Activated CD4-positive, alpha-beta memory T cell treated with anti-CD3 and anti-CD28 coated beads for 36 hours (primary cell): ENCODE measurements around the gene DACT2. TPM values are rescaled to one million over a fixed set of nuclear protein-coding genes. Genes with fewer than 3 reads are reported as not detected.
"Not testable (repeated sequence)": the region's sequence is repeated elsewhere in the genome, so short reads cannot be mapped to it uniquely, and the experiment has no call there.

Experiments used
- CTCF ChIA-PET: fragments of 350-600 bp; sonication (Branson Sonifier 250); formaldehyde crosslinking; loops from one replicate; lab custom pipeline; 2021; ENCODE audit warnings: antibody characterized with exemption, inconsistent platforms; lab: Charles Lee
- POLR2A ChIA-PET: fragments of 350-600 bp; sonication (Branson Sonifier 250); formaldehyde crosslinking; loops from one replicate; lab custom pipeline; 2021; ENCODE audit warnings: antibody characterized with exemption; lab: Charles Lee
- DNase-seq: peaks from one replicate; pipeline ENCODE4 v3.0.0-alpha.2; 2020
- H3K27ac Mint-ChIP-seq: one replicate; pipeline ENCODE4 v1.8.0; 2021; ENCODE audit warnings: mixed read lengths
- H3K27me3 Mint-ChIP-seq: one replicate; pipeline ENCODE4 v1.8.0; 2021; ENCODE audit warnings: mixed read lengths
- H3K36me3 Mint-ChIP-seq: one replicate; pipeline ENCODE4 v1.8.0; 2021; ENCODE audit warnings: mixed read lengths
- H3K4me1 Mint-ChIP-seq: one replicate; pipeline ENCODE4 v1.8.0; 2021; ENCODE audit warnings: low read depth, mixed read lengths
- H3K4me3 Mint-ChIP-seq: one replicate; pipeline ENCODE4 v1.8.0; 2021; ENCODE audit warnings: mild to moderate bottlenecking, mixed read lengths
- H3K9me3 Mint-ChIP-seq: one replicate; pipeline ENCODE4 v1.8.0; 2021; ENCODE audit warnings: mixed read lengths
- intact Hi-C: fragments of 100-400 bp; cut with micrococcal nuclease; formaldehyde crosslinking; loops from one replicate; pipeline ENCODE4 v1.15.1; 2023
- total RNA-seq, 2 experiments: library from RNA; stranded (reverse); gene quantifications; one replicate each; pipeline ENCODE4 v1.2.3, GENCODE V29; 2021

The DACT2 gene
- total RNA-seq, 2 experiments from 2014 or later = not detected

DNA sequence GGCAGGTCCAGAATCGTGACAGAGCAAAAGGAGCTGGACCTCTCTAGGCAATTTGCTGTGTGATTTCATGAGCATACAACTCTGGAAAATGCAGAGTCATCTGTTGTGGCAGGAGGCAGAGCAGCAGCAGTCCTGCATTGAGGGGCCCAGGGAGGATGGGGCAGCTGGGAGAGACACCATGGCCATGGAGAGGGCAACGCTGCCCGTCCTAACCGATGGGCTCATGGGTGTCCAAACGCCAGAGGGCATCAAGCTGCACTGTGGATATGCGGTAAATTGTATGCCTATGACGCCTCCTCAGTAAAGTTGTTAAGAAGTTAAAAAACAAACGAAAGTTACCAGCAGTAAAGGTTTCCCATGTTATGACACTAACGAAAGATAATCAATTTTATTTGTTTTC is 42.2 kb upstream of the DACT2 start:
- Mint-ChIP-seq H3K4me1 (no peaks in the 10 kb centered on the region), H3K27ac (no peak overlapping the region), H3K36me3 (no peaks in the 10 kb centered on the region), H3K27me3 (peaks cover 6% of the 10 kb centered on the region), H3K9me3 (no peaks in the 10 kb centered on the region), H3K4me3 (no peak overlapping the region)
- intact Hi-C loops = no loop called here
- ChIA-PET POLR2A (no interaction called here), CTCF (no interaction called here)
- DNase-seq = no peak

DNA sequence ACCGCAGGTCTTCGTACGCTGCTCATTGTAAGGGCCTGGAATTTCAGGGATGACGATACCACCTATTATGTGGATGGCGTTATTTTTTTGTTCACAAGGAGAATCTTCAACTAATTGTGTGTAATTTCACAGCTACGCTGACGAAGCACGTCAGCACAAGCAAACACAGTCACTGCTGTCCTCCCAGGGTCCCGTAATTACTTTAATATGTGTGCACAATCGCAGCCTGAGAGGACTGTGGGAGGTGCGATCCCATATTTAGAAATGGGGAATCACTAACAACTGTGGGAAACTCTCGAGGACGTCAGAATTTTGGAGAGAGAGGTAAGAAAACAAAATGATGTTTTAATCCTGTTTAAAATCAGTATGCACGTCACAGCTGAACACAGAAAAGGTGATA is 40.2 kb upstream of the DACT2 start:
- ChIA-PET POLR2A (no interaction called here), CTCF (no interaction called here)
- H3K4me3 Mint-ChIP-seq = no peak overlapping the region
- H3K9me3 Mint-ChIP-seq = no peaks in the 10 kb centered on the region
- H3K36me3 Mint-ChIP-seq = no peaks in the 10 kb centered on the region
- no peak overlapping the region for H3K27ac Mint-ChIP-seq
- intact Hi-C loops = no loop called here
- H3K4me1 Mint-ChIP-seq = no peaks in the 10 kb centered on the region
- H3K27me3 Mint-ChIP-seq = peaks cover 8% of the 10 kb centered on the region
- no peak for DNase-seq

DNA sequence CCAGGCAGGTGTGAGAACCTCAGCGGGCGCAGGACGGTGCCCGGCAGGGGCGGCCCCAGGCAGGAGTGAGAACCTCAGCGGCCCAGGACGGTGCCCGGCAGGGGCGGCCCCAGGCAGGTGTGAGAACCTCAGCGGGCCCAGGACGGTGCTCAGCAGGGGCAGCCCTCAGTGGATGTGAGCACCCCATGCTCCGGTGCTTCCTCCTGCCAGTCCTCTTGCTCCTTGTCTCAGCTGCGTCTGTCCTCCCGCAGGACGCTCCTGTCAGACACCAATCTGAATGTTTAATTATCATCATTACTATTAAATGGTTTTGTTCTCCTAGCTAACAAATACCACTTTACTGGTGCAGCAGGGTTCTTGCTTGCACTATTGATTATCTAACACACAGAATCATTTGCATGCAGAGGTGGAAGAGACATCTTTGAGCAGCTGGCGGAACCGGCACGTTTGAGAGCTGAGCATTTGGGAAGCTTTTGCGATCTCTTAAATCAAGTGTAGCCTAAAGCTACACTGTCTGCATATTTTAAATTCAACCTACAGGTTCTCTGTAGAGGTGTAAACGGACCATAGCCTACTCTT is 39.4 kb upstream of the DACT2 start:
- DNase-seq = no peak
- Mint-ChIP-seq H3K4me3 (no peak overlapping the region), H3K9me3 (no peaks in the 10 kb centered on the region), H3K27me3 (peaks cover 8% of the 10 kb centered on the region), H3K36me3 (no peaks in the 10 kb centered on the region), H3K4me1 (no peaks in the 10 kb centered on the region), H3K27ac (no peak overlapping the region)
- ChIA-PET CTCF (no interaction called here), POLR2A (no interaction called here)
- intact Hi-C loops = no loop called here

DNA sequence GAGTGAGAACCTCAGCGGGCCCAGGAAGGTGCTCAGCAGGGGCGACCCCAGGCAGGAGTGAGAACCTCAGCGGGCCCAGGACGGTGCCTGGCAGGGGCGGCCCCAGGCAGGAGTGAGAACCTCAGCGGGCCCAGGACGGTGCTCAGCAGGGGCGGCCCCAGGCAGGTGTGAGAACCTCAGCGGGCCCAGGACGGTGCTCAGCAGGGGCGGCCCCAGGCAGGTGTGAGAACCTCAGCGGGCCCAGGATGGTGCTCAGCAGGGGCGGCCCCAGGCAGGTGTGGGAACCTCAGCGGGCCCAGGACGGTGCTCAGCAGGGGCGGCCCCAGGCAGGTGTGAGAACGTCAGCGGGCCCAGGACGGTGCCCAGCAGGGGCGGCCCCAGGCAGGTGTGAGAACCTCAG is 37.3 kb upstream of the DACT2 start:
- H3K9me3 Mint-ChIP-seq, DNase-seq, H3K36me3 Mint-ChIP-seq, H3K4me3 Mint-ChIP-seq, H3K27ac Mint-ChIP-seq, H3K27me3 Mint-ChIP-seq, CTCF ChIA-PET, intact Hi-C loops, H3K4me1 Mint-ChIP-seq, POLR2A ChIA-PET: not testable (repeated sequence)

DNA sequence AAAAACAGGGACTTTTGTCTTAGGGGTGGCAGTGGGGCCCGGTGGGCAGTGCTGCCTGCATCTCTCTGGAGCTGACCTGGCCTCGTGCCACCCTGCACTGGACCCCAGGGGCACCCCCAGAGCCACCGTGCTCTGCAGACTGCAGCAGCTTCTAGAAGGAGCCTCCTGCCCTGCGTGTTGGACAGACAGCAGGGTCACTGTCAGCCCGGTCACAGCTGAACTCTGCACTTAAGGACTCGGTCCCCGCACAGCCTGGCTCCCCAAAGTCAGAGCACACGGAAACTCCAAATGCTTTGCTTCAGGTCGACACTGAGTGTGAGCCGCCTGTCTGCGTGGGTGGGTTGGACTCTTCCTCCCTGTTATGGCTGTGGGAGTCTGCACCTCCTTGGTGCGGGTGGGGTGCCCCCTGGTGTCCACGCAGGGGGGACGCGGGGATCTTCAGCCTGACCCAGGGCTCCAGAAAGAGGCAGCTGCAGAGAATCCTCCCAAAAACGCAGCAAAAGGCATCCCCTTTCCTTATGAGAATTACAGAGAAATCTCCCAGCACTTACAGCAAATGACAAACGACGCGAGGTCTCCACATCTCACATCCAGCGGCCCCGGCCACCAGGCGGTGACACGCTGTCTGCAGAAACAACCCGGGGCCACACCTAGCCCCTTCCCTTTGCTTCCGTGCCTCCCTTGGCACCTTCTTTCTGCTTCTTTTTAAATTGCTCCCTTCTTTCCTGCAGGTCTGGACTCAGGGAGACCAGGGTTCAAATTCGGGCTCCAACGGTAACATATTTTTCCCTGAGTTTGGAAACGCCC is 36.3 kb upstream of the DACT2 start:
- Mint-ChIP-seq H3K4me1 (no peaks in the 10 kb centered on the region), H3K4me3 (no peak overlapping the region), H3K27ac (no peak overlapping the region), H3K36me3 (no peaks in the 10 kb centered on the region), H3K9me3 (no peaks in the 10 kb centered on the region), H3K27me3 (peaks cover 8% of the 10 kb centered on the region)
- ChIA-PET CTCF (interaction anchor here (0.8 to 1.2 kb wide), 2 partner anchors 14 to 131 kb away, joined by 3 read pairs; no protein-coding TSS in a partner anchor), POLR2A (no interaction called here)
- intact Hi-C loops = no loop called here
- DNase-seq = peak; percentile 47

DNA sequence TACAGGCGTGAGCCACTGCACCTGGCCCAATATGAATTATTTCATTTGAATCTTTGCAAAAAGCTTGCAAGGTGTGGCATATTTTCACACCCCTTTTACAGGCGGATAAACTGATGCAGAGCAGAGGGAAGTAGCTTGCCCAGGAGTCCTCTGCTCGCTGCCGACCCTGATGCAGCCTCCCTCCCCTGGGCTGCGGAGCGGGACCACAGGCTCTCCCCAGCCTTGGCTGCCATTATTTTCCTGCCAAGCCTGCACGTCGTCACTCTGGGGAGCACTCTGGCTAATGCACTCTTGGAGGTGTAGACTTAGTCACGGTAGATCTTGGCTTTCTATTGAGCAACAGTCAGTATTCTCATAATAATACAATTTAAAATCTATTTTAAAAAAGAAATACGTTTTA is 34.8 kb upstream of the DACT2 start:
- Mint-ChIP-seq H3K4me3 (no peak overlapping the region), H3K27me3 (peaks cover 9% of the 10 kb centered on the region), H3K36me3 (no peaks in the 10 kb centered on the region), H3K9me3 (peaks cover 9% of the 10 kb centered on the region), H3K4me1 (peaks cover 5% of the 10 kb centered on the region), H3K27ac (no peak overlapping the region)
- DNase-seq = no peak
- intact Hi-C loops = loop anchor here (5.0 kb wide), 1 partner anchor 67 kb away; no protein-coding TSS in a partner anchor
- ChIA-PET POLR2A (no interaction called here), CTCF (interaction anchor here (1.2 kb wide), 1 partner anchor 16 kb away, joined by 3 read pairs; no protein-coding TSS in a partner anchor)

DNA sequence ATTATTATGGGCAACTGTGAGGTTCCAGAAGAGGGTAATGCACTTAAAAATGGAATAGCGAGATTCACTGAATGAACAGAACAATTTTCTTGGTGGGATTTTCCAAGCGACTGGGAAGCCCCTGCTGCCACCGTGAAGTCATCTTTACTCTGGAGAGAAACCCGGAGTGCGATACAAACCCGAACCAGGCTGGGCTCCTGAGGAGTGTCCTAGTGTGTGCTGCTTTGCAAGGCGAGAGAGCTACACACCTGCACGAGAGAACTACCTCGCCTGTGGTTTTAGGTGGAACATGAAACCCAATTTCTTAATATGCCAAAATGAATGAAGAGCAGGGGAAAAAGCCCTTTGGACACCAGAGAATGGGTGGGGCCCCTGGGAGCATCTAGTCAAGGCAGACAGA is 33.5 kb upstream of the DACT2 start:
- Mint-ChIP-seq H3K4me3 (no peak overlapping the region), H3K9me3 (peaks cover 9% of the 10 kb centered on the region), H3K4me1 (peaks cover 5% of the 10 kb centered on the region), H3K36me3 (no peaks in the 10 kb centered on the region), H3K27me3 (peaks cover 8% of the 10 kb centered on the region), H3K27ac (no peak overlapping the region)
- ChIA-PET CTCF (no interaction called here), POLR2A (no interaction called here)
- intact Hi-C loops = loop anchor here (5.0 kb wide), 1 partner anchor 66 kb away; no protein-coding TSS in a partner anchor
- DNase-seq = no peak

DNA sequence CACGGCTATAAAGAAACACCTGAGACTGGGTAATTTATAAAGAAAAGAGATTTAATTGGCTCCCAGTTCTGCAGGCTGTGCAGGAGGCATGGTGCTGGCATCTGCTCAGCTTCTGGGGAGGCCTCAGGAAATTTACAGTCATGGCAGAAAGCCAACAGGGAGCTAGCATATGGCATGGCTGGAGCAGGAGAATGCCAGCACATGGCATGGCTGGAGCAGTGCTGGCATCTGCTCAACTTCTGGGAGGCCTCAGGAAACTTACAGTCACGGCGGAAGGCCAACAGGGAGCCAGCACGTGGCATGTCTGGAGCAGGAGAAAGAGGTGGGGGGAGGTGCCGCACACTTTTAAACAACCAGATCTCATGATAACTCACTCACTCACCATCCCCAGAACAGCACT is 32.5 kb upstream of the DACT2 start:
- Mint-ChIP-seq H3K27ac (no peak overlapping the region), H3K4me3 (no peak overlapping the region), H3K36me3 (no peaks in the 10 kb centered on the region), H3K27me3 (peaks cover 12% of the 10 kb centered on the region), H3K4me1 (peaks cover 5% of the 10 kb centered on the region), H3K9me3 (peaks cover 9% of the 10 kb centered on the region)
- POLR2A ChIA-PET = no interaction called here
- CTCF ChIA-PET = no interaction called here
- intact Hi-C loops = loop anchor here (5.0 kb wide), 1 partner anchor 65 kb away; no protein-coding TSS in a partner anchor
- DNase-seq = no peak

DNA sequence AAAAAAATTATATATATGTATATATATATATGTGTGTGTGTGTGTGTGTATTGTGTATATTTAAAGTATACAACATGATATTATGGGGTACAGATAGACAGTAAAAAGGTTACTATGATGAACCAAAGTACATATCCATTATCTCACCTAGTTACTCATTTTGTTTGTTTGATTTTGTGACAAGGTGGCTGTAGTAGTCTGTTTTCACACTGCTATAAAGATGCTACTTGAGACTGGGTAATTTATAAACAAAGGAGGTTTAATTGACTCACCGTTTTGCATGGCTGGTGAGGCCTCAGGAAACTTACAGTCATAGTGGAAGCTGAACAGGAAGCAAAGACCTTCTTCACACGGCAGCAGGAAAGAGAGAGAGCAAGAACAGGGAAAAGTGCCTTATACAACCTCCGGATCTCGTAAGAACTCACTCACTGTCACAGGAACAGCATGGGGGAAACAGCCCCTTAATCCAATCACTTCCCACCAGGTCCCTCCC is 30.2 kb upstream of the DACT2 start:
- CTCF ChIA-PET = no interaction called here
- H3K9me3 Mint-ChIP-seq = peaks cover 9% of the 10 kb centered on the region
- POLR2A ChIA-PET = no interaction called here
- H3K27ac Mint-ChIP-seq = no peak overlapping the region
- no peaks in the 10 kb centered on the region for H3K36me3 Mint-ChIP-seq
- H3K4me3 Mint-ChIP-seq = no peak overlapping the region
- no peak for DNase-seq
- H3K27me3 Mint-ChIP-seq = peaks cover 20% of the 10 kb centered on the region
- intact Hi-C loops = loop anchor here (5.0 kb wide), 1 partner anchor 62 kb away; no protein-coding TSS in a partner anchor
- peaks cover 5% of the 10 kb centered on the region for H3K4me1 Mint-ChIP-seq

- intact Hi-C loops = no loop called here
- peaks cover 9% of the 10 kb centered on the region for H3K9me3 Mint-ChIP-seq
- POLR2A ChIA-PET = no interaction called here
- peaks cover 23% of the 10 kb centered on the region for H3K27me3 Mint-ChIP-seq
- no peak overlapping the region for H3K27ac Mint-ChIP-seq
- H3K36me3 Mint-ChIP-seq = no peaks in the 10 kb centered on the region
- no peak for DNase-seq
- peaks cover 5% of the 10 kb centered on the region for H3K4me1 Mint-ChIP-seq
- CTCF ChIA-PET = no interaction called here
- H3K4me3 Mint-ChIP-seq = no peak overlapping the region
Measured at GRCh38 chr6:168348186-168348585, 28.6 kb upstream of the DACT2 start.

- peaks cover 23% of the 10 kb centered on the region for H3K27me3 Mint-ChIP-seq
- intact Hi-C loops = no loop called here
- ChIA-PET POLR2A (no interaction called here), CTCF (no interaction called here)
- no peak overlapping the region for H3K4me3 Mint-ChIP-seq
- H3K4me1 Mint-ChIP-seq = peaks cover 5% of the 10 kb centered on the region
- peaks cover 9% of the 10 kb centered on the region for H3K9me3 Mint-ChIP-seq
- no peaks in the 10 kb centered on the region for H3K36me3 Mint-ChIP-seq
- DNase-seq = no peak
- no peak overlapping the region for H3K27ac Mint-ChIP-seq
Measured at GRCh38 chr6:168347615-168348014, 28.0 kb upstream of the DACT2 start.

DNA sequence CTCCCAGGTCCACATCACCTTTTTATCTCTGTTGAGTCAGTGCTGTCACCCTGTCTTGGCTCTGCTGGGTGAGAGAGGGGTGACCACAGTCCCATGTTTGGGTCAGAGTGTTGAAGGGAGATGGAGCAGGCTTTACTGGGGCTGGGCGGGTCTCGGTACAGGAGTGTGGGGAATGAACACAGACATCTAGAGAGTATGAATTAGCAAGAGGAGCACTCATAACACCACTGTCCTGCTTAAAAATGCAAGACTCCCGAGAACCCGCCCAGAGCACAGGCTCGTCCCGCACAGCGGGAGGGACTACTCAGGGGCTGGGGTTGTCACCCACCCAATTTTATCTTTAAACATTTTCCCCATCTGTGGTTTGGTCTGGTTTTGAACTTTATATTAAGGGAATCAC is 27.5 kb upstream of the DACT2 start:
- Mint-ChIP-seq H3K36me3 (no peaks in the 10 kb centered on the region), H3K27me3 (peaks cover 23% of the 10 kb centered on the region), H3K27ac (no peak overlapping the region), H3K9me3 (peaks cover 9% of the 10 kb centered on the region), H3K4me3 (no peak overlapping the region), H3K4me1 (peaks cover 5% of the 10 kb centered on the region)
- CTCF ChIA-PET = no interaction called here
- DNase-seq = no peak
- intact Hi-C loops = no loop called here
- POLR2A ChIA-PET = no interaction called here
